C4-2B (cell line): ENCODE measurements around the gene LRRTM1.

Source experiments
- CTCF ChIP-seq: fragments of 450-650 bp; conservative IDR thresholded peaks from 2 replicates; pipeline ENCODE4 v1.5.1; 2017; ENCODE audit warnings: mild to moderate bottlenecking
- ZFX ChIP-seq: fragments of 450-650 bp; IDR thresholded peaks from 2 replicates; pipeline ENCODE4 v1.6.1; 2017

GRCh38 chr2:80291656-80292055 is 12.9 kb downstream of the LRRTM1 start:
- no peak for TF ChIP-seq CTCF
- TF ChIP-seq ZFX = no peak
